KMS-11 (cell line): ENCODE data around the gene RERE.

ENCODE experiments used
- H2AFZ ChIP-seq: fragments of 200-600 bp; sonication (generic); 2 replicates; pipeline ENCODE4 v1.6.1; 2016; ENCODE audit warnings: antibody characterized with exemption, mixed run types, low read depth
- H3K27ac ChIP-seq: fragments of 200-600 bp; sonication (generic); 2 replicates; pipeline ENCODE4 v1.6.1; 2016; ENCODE audit warnings: mild to moderate bottlenecking, mixed run types
- H3K27me3 ChIP-seq: fragments of 200-600 bp; sonication (generic); 2 replicates; pipeline ENCODE4 v1.6.1; 2017; ENCODE audit warnings: mild to moderate bottlenecking, low read depth, mixed run types, moderate library complexity; ENCODE audit not compliant: insufficient read depth
- H3K36me3 ChIP-seq: fragments of 200-600 bp; sonication (generic); 2 replicates; pipeline ENCODE4 v1.6.1; 2017; ENCODE audit warnings: mild to moderate bottlenecking, mixed run types; ENCODE audit not compliant: insufficient read depth
- H3K4me1 ChIP-seq: fragments of 200-600 bp; sonication (generic); 2 replicates; pipeline ENCODE4 v1.6.1; 2016; ENCODE audit warnings: mild to moderate bottlenecking, low read depth, mixed run types; ENCODE audit not compliant: poor library complexity, severe bottlenecking
- H3K4me2 ChIP-seq: fragments of 200-600 bp; sonication (generic); 2 replicates; pipeline ENCODE4 v1.7.0; 2016; ENCODE audit warnings: mild to moderate bottlenecking, mixed run types
- H3K4me3 ChIP-seq: fragments of 200-600 bp; sonication (generic); IDR thresholded peaks from 2 replicates; pipeline ENCODE4 v1.6.1; 2017; ENCODE audit warnings: low read depth, low read length, mixed read lengths; ENCODE audit not compliant: insufficient read depth
- H3K79me2 ChIP-seq: fragments of 200-600 bp; sonication (generic); 2 replicates; pipeline ENCODE4 v1.6.1; 2016; ENCODE audit warnings: low read depth, mixed run types; ENCODE audit not compliant: insufficient read depth
- H3K9ac ChIP-seq: fragments of 200-600 bp; sonication (generic); 2 replicates; pipeline ENCODE4 v1.6.1; 2016; ENCODE audit warnings: mild to moderate bottlenecking, mixed run types
- H4K20me1 ChIP-seq: fragments of 200-600 bp; sonication (generic); 2 replicates; pipeline ENCODE4 v1.6.1; 2016; ENCODE audit warnings: mild to moderate bottlenecking, mixed run types; ENCODE audit not compliant: insufficient read depth
- TF ChIP-seq, protein P1 (sequence below): fragments of 200-600 bp; sonication (generic); conservative IDR thresholded peaks from 2 replicates; pipeline ENCODE4 v1.6.1; 2017; ENCODE audit warnings: low read depth, mild to moderate bottlenecking, antibody characterized with exemption, low read length, moderate library complexity, mixed read lengths

The RERE gene

DNA sequence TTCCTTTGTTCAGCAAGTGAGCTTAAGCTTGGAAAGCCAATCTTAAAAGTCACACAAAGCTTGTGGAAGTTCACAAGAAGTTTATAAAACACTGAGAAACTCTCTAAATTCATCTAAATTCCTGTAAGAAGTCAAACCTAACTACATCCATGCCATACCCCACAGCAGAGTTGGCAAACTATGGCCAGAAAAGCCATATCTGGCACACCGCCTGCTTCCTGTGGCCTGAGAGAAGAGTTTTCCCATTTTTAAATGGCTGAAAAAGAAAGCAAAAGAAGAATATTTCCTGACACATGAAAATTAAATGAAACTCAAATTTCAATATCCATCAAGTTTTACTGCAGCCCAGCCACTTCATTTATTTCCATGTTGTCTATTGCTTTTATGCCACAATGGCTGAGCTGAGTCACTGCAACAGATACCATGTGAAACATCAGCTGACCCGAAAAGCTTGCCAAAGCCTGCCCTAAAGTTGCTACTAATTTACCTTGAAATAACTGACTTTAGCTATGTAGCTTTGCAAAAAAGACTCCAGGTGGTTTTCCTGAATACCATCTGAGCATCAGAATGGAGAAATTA is 262.4 kb downstream of the RERE start:
- Histone ChIP-seq H3K4me1 (peaks cover 12% of the 10 kb centered on the region), H3K27ac (no peak overlapping the region), H3K79me2 (no peaks in the 10 kb centered on the region; the same call in 1 of the 2 replicates), H2AFZ (no peak overlapping the region), H3K36me3 (no peaks in the 10 kb centered on the region), H3K4me3 (no peak overlapping the region), H3K9ac (no peak overlapping the region), H3K4me2 (no peak overlapping the region), H3K27me3 (no peaks in the 10 kb centered on the region), H4K20me1 (no peaks in the 10 kb centered on the region)
- TF ChIP-seq, protein P1, sequence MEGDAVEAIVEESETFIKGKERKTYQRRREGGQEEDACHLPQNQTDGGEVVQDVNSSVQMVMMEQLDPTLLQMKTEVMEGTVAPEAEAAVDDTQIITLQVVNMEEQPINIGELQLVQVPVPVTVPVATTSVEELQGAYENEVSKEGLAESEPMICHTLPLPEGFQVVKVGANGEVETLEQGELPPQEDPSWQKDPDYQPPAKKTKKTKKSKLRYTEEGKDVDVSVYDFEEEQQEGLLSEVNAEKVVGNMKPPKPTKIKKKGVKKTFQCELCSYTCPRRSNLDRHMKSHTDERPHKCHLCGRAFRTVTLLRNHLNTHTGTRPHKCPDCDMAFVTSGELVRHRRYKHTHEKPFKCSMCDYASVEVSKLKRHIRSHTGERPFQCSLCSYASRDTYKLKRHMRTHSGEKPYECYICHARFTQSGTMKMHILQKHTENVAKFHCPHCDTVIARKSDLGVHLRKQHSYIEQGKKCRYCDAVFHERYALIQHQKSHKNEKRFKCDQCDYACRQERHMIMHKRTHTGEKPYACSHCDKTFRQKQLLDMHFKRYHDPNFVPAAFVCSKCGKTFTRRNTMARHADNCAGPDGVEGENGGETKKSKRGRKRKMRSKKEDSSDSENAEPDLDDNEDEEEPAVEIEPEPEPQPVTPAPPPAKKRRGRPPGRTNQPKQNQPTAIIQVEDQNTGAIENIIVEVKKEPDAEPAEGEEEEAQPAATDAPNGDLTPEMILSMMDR = no peak

DNA sequence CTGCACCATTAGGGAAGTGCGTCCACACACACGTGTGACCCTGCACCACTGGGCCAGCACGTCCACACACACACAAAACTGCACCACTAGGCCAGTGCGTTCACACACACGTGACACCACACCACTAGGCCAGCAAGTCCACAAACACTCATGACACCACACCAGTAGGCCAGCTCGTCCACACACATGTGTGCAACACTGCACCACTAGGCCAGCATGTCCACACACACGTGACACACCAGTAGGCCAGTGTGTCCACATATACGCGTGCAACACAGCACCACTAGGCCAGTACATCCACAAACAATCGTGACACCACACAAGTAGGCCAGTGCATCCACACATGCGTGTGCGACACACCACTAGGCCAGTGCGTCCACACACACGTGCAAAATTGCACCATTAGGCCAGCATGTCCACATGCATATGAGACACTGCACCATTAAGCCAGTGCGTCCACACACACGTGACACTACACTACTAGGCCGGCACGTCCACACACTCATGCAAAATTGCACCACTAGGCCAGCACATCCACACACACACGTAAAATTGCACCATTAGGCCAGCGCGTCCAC is 264.5 kb downstream of the RERE start:
- no peak overlapping the region for H3K4me3 ChIP-seq
- no peak overlapping the region for H3K4me2 ChIP-seq
- no peaks in the 10 kb centered on the region for H4K20me1 ChIP-seq
- H3K27me3 ChIP-seq = no peaks in the 10 kb centered on the region
- no peaks in the 10 kb centered on the region for H3K79me2 ChIP-seq
- H3K9ac ChIP-seq = no peak overlapping the region
- H3K36me3 ChIP-seq = no peaks in the 10 kb centered on the region
- peaks cover 12% of the 10 kb centered on the region for H3K4me1 ChIP-seq
- TF ChIP-seq, protein P1 = no peak
- H2AFZ ChIP-seq = no peak overlapping the region
- no peak overlapping the region for H3K27ac ChIP-seq

DNA sequence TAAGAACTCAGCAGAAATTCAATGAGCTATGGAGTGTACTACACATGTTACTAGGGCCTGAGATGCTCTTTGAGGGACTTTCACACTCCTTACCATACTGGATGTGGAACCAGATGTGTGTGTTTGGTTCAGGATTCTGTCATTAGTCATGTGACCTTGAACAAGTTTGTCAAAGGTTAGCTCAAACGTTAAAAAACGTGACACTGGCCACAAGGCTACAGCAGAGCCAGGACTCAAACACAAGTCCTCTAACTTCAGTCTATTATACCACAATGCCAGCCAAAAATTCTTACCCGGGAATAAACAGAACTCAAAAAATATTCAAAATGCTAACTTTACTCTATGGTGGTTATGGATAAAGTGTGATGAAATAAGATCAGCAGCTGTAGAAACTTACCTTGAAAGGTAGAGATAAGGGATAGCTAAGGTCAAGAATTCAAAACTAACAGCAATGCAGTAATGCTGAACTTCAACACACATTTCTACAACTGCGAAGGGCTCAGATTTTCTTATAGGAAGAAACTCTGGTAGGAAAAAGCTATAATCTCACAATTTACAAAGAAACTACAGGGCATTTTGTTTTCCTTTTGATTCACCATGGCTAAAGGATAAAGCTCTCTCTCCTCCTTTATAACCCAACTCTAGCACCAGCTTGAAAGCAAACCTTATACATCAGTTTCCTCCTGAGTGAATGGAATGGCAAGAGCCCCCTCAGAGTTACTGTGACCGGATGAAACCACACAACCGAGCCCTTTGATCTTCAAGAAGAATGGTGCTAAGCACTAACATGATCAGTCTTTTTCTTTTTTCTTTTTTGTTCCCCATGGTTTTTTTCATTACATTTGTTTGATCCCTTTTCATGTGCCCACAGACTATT is 265.6 kb downstream of the RERE start:
- H3K9ac ChIP-seq = no peak overlapping the region
- TF ChIP-seq, protein P1 = no peak
- H3K27me3 ChIP-seq = no peaks in the 10 kb centered on the region
- H3K4me3 ChIP-seq = no peak overlapping the region
- H3K4me1 ChIP-seq = peaks cover 12% of the 10 kb centered on the region
- no peaks in the 10 kb centered on the region for H3K36me3 ChIP-seq
- H3K4me2 ChIP-seq = no peak overlapping the region
- H3K79me2 ChIP-seq = no peaks in the 10 kb centered on the region
- no peak overlapping the region for H3K27ac ChIP-seq
- no peaks in the 10 kb centered on the region for H4K20me1 ChIP-seq
- no peak overlapping the region for H2AFZ ChIP-seq

DNA sequence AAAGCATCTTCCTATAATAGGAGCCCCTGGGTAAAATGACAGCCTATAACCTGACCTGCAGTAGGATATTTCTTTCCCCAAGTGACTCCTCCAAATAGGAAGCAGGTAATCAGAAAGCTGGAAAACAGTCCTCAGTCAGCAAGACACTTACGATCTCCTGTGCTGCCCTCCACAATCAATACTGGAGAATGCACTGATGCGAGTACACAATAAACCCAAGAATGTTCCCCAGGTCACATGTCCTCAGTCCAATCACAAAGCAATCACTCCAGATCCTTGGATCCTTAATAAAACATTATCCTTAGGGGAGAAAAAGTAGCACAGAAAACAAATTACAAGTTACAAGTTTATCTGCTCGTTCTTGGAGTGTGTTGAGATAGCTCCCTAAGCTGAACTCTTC is 266.4 kb downstream of the RERE start:
- TF ChIP-seq, protein P1 = no peak
- Histone ChIP-seq H3K4me2 (no peak overlapping the region), H3K4me3 (no peak overlapping the region), H3K4me1 (peaks cover 12% of the 10 kb centered on the region), H3K27me3 (no peaks in the 10 kb centered on the region), H3K9ac (no peak overlapping the region), H3K27ac (no peak overlapping the region), H3K79me2 (no peaks in the 10 kb centered on the region), H3K36me3 (no peaks in the 10 kb centered on the region), H2AFZ (no peak overlapping the region), H4K20me1 (no peaks in the 10 kb centered on the region)
